Endothelial cell (in vitro differentiated cells): ENCODE measurements around the gene TAB2. TPM values are rescaled to one million over a fixed set of nuclear protein-coding genes. Genes with fewer than 3 reads are reported as not detected.
"Not testable (repeated sequence)": the region's sequence is repeated elsewhere in the genome, so short reads cannot be mapped to it uniquely, and the experiment has no call there.

Source experiments
- DNase-seq: peaks from one replicate; pipeline ENCODE4 v3.0.0; 2021; ENCODE audit warnings: low spot score
- H3K27ac Mint-ChIP-seq: one replicate; pipeline ENCODE4 v1.8.0; 2021; ENCODE audit warnings: mixed read lengths, inconsistent platforms; ENCODE audit not compliant: unreplicated experiment
- H3K27me3 Mint-ChIP-seq: one replicate; pipeline ENCODE4 v1.8.0; 2021; ENCODE audit warnings: mild to moderate bottlenecking, moderate library complexity, mixed read lengths, inconsistent platforms; ENCODE audit not compliant: unreplicated experiment
- H3K36me3 Mint-ChIP-seq: one replicate; pipeline ENCODE4 v1.8.0; 2021; ENCODE audit warnings: mild to moderate bottlenecking, low read depth, mixed read lengths, inconsistent platforms; ENCODE audit not compliant: unreplicated experiment
- H3K4me1 Mint-ChIP-seq: one replicate; pipeline ENCODE4 v1.8.0; 2021; ENCODE audit warnings: mild to moderate bottlenecking, mixed read lengths, inconsistent platforms; ENCODE audit not compliant: unreplicated experiment
- H3K4me3 Mint-ChIP-seq: one replicate; pipeline ENCODE4 v1.8.0; 2021; ENCODE audit warnings: mild to moderate bottlenecking, mixed read lengths, inconsistent platforms; ENCODE audit not compliant: unreplicated experiment
- H3K9me3 Mint-ChIP-seq: one replicate; pipeline ENCODE4 v1.8.0; 2021; ENCODE audit warnings: mixed read lengths, inconsistent platforms; ENCODE audit not compliant: unreplicated experiment
- total RNA-seq: library from RNA; stranded (reverse); fragmentation: NEBNext Ultra II Directional; extraction: Animal tissue kit (Norgen Biotek cat#: 25700); gene quantifications from one replicate; pipeline ENCODE4 v1.2.1, GENCODE V29; 2021; ENCODE audit not compliant: unreplicated experiment
- TF ChIP-seq, protein P1 (sequence below): fragments of 200-600 bp; sonication (generic); IDR thresholded peaks from one replicate; pipeline ENCODE4 v1.5.0; 2021; ENCODE audit warnings: antibody characterized with exemption; ENCODE audit not compliant: unreplicated experiment

Gene TAB2
- total RNA-seq, 1 donor from 2014 or later: 105 TPM

DNA sequence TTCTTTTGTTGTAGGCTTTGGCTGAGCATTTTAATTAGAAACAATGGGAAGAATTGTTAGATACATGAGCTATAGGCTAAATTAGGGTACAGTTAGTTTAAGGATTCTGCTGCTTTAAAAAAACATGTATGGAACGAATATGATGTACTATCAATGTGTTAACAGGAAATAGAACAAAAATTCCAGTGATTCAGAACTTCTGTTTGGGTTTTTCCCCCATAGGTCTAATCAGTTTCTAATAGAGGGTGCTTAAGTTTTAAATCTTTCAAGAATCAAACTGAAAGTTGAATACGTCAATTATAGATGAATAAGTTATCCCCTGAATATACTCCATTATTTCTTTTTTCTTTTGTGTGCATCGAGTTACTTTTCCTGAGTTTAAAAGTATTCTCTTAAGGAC, 1.9 kb downstream of the TAB2 start:
- Mint-ChIP-seq H3K36me3 (peaks cover 8% of the 10 kb centered on the region), H3K27ac (peak overlapping the region; percentile 87), H3K9me3 (no peaks in the 10 kb centered on the region), H3K4me1 (peaks cover 44% of the 10 kb centered on the region), H3K27me3 (peaks cover 1% of the 10 kb centered on the region), H3K4me3 (peak overlapping the region; percentile 97)
- TF ChIP-seq, protein P1, sequence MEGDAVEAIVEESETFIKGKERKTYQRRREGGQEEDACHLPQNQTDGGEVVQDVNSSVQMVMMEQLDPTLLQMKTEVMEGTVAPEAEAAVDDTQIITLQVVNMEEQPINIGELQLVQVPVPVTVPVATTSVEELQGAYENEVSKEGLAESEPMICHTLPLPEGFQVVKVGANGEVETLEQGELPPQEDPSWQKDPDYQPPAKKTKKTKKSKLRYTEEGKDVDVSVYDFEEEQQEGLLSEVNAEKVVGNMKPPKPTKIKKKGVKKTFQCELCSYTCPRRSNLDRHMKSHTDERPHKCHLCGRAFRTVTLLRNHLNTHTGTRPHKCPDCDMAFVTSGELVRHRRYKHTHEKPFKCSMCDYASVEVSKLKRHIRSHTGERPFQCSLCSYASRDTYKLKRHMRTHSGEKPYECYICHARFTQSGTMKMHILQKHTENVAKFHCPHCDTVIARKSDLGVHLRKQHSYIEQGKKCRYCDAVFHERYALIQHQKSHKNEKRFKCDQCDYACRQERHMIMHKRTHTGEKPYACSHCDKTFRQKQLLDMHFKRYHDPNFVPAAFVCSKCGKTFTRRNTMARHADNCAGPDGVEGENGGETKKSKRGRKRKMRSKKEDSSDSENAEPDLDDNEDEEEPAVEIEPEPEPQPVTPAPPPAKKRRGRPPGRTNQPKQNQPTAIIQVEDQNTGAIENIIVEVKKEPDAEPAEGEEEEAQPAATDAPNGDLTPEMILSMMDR: no peak
- no peak for DNase-seq

DNA sequence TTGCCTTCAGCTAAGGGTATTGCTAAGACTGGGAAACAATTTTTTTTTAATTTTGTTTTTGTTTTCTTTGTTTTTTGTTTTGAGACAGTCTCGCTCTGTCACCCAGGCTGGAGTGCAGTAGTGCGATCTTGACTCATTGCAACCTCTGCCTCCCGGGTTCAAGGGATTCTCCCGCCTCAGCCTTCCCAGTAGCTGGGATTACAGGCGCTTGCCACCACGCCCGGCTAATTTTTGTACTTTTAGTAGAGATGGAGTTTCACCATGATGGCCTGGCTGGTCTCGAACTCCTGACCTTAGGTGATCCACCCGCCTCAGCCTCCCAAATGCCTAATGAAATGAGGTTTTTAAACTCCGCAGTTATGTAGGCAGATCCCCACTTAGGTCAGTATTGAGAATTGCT, 2.5 kb downstream of the TAB2 start:
- H3K27ac Mint-ChIP-seq, DNase-seq, H3K36me3 Mint-ChIP-seq, H3K9me3 Mint-ChIP-seq, H3K27me3 Mint-ChIP-seq: not testable (repeated sequence)
- Mint-ChIP-seq H3K4me1 (peaks cover 44% of the 10 kb centered on the region), H3K4me3 (peak overlapping the region; percentile 97)

DNA sequence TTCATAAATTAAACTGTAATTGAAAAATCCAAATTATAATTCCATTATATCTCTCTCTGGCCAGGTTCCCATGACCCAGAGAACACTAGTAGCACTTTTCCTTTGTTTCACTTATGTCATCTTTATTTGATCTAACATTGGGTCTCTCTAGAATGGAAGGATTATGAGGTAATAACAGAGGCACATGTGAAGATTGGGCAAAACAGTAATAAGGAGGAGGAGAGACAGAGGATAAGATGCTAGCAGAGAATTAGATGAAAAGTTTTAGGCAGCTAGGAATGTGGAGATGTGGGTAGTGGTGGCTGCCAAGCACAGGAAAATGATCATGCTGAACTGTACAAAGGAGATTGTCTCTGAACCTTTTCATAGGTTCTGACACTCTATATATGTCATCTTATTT, 3.3 kb downstream of the TAB2 start:
- TF ChIP-seq, protein P1: no peak
- no peak for DNase-seq
- H3K27me3 Mint-ChIP-seq: peaks cover 1% of the 10 kb centered on the region

GRCh38 chr6:149323353-149323752, 5.8 kb downstream of the TAB2 start:
- Mint-ChIP-seq H3K36me3 (peaks cover 8% of the 10 kb centered on the region), H3K9me3 (no peaks in the 10 kb centered on the region), H3K4me3 (no peak overlapping the region), H3K4me1 (peaks cover 43% of the 10 kb centered on the region), H3K27ac (no peak overlapping the region), H3K27me3 (no peaks in the 10 kb centered on the region)
- TF ChIP-seq, protein P1: no peak
- DNase-seq: no peak

More for the DNA sequence above, 3.3 kb downstream of the TAB2 start:
- H3K4me1 Mint-ChIP-seq: peaks cover 40% of the 10 kb centered on the region
- peaks cover 8% of the 10 kb centered on the region for H3K36me3 Mint-ChIP-seq
- H3K4me3 Mint-ChIP-seq: peak overlapping the region; percentile 73
- H3K9me3 Mint-ChIP-seq: no peaks in the 10 kb centered on the region
- H3K27ac Mint-ChIP-seq: peak overlapping the region; percentile 26

- Mint-ChIP-seq H3K27me3 (no peaks in the 10 kb centered on the region), H3K36me3 (peaks cover 2% of the 10 kb centered on the region), H3K4me3 (no peak overlapping the region), H3K4me1 (peaks cover 43% of the 10 kb centered on the region), H3K27ac (no peak overlapping the region), H3K9me3 (no peaks in the 10 kb centered on the region)
- TF ChIP-seq, protein P1: no peak
- DNase-seq: no peak
These were observed 6.4 kb downstream of the TAB2 start for GRCh38 chr6:149323925-149324324.
